B cell (primary cell): Measurements from ENCODE around the gene DGCR6. TPM values are rescaled to one million over a fixed set of nuclear protein-coding genes. Genes with fewer than 3 reads are reported as not detected.
"Not testable (repeated sequence)": the region's sequence is repeated elsewhere in the genome, so short reads cannot be mapped to it uniquely, and the experiment has no call there.

Experiments
- ATAC-seq: fragments of 200-7000 bp; cut with Tn5 transposase; one replicate; pipeline ENCODE4 v1.10.0; 2021; ENCODE audit warnings: low read depth, mild to moderate bottlenecking, moderate number of reproducible peaks, moderate library complexity
- CTCF ChIA-PET: fragments of 350-600 bp; sonication (Branson Sonifier 250); formaldehyde crosslinking; loops from one replicate; lab custom pipeline; 2021; ENCODE audit warnings: antibody characterized with exemption, inconsistent platforms; lab: Charles Lee
- POLR2A ChIA-PET: fragments of 350-600 bp; sonication (Branson Sonifier 250); formaldehyde crosslinking; loops from one replicate; lab custom pipeline; 2021; ENCODE audit warnings: antibody characterized with exemption; lab: Charles Lee
- DNase-seq: peaks from one replicate; pipeline ENCODE4 v3.0.0; 2013
- H2AFZ ChIP-seq: 2 replicates; pipeline ENCODE4 v1.6.1; 2012; ENCODE audit warnings: mild to moderate bottlenecking, low read depth, low read length; ENCODE audit not compliant: insufficient read depth, poor library complexity, severe bottlenecking
- H3K27ac ChIP-seq, 2 donors: 1 replicate in 1 of 2; 2 replicates in 1 of 2; pipeline ENCODE4 v1.5.1; 2012 to 2013; ENCODE audit warnings: low read length in 2 of 2, mild to moderate bottlenecking in 2 of 2, moderate library complexity in 1 of 2
- H3K27me3 ChIP-seq, 4 experiments: fragments of 200-600 bp in 1 of 4; sonication (generic) in 1 of 4; replicated peaks in 1 of 4; 1 replicate in 2 of 4; 2 replicates in 2 of 4; pipeline versions ENCODE4 v1.6.1 to v1.7.0; 2013 to 2016; ENCODE audit warnings: low read length in 3 of 4, mild to moderate bottlenecking in 2 of 4, mixed read lengths in 1 of 4, moderate library complexity in 1 of 4; ENCODE audit not compliant: insufficient read depth in 4 of 4, control insufficient read depth in 3 of 4; ENCODE audit errors: control extremely low read depth in 1 of 4
- H3K36me3 ChIP-seq, 2 experiments: replicated peaks in 1 of 2; 1 replicate in 1 of 2; 2 replicates in 1 of 2; pipeline versions ENCODE4 v1.6.1 to v1.7.1; 2013; ENCODE audit warnings: low read length in 1 of 2; ENCODE audit not compliant: insufficient read depth in 2 of 2, control insufficient read depth in 1 of 2; ENCODE audit errors: control extremely low read depth in 1 of 2, extremely low read depth in 1 of 2
- H3K4me1 ChIP-seq, 2 donors: fragments of 200-600 bp in 1 of 2; sonication (generic) in 1 of 2; 1 replicate in 1 of 2; 2 replicates in 1 of 2; pipeline versions ENCODE4 v1.5.1 to v1.6.1; 2013 to 2017; ENCODE audit warnings: low read length in 2 of 2; ENCODE audit not compliant: control insufficient read depth in 2 of 2, insufficient read depth in 2 of 2
- H3K4me2 ChIP-seq: replicated peaks from 2 replicates; pipeline ENCODE3; 2012; ENCODE audit warnings: mild to moderate bottlenecking, low read depth, low read length; ENCODE audit not compliant: poor library complexity, severe bottlenecking
- H3K4me3 ChIP-seq, 5 experiments: fragments of 200-600 bp in 1 of 5; sonication (generic) in 1 of 5; 1 replicate in 3 of 5; 2 replicates in 2 of 5; pipeline versions ENCODE4 v1.5.1 to v1.7.0; 2011 to 2016; ENCODE audit warnings: low read length in 4 of 5, mild to moderate bottlenecking in 4 of 5, low read depth in 2 of 5, control low read depth in 1 of 5, moderate library complexity in 1 of 5; ENCODE audit not compliant: insufficient read depth in 1 of 5; ENCODE audit errors: control extremely low read depth in 1 of 5, extremely low read depth in 1 of 5
- H3K79me2 ChIP-seq: fragments of 200-600 bp; sonication (generic); one replicate; pipeline ENCODE4 v1.6.0; 2016; ENCODE audit warnings: low read length; ENCODE audit not compliant: control insufficient read depth, insufficient read depth
- H3K9ac ChIP-seq: fragments of 200-600 bp; sonication (generic); 2 replicates; pipeline ENCODE4 v1.6.1; 2017; ENCODE audit warnings: mild to moderate bottlenecking, low read length, moderate library complexity
- H3K9me3 ChIP-seq, 3 donors: one replicate each; pipeline versions ENCODE4 v1.6.1 to v1.7.1; 2013; ENCODE audit warnings: low read length in 2 of 3; ENCODE audit not compliant: control insufficient read depth in 2 of 3, insufficient read depth in 1 of 3; ENCODE audit errors: control extremely low read depth in 1 of 3
- H4K20me1 ChIP-seq: 2 replicates; pipeline ENCODE4 v1.6.0; 2012; ENCODE audit warnings: mild to moderate bottlenecking, low read length; ENCODE audit not compliant: insufficient read depth, control insufficient read depth, poor library complexity, severe bottlenecking
- H3K27ac Mint-ChIP-seq: one replicate; pipeline ENCODE4 v1.8.0; 2021; ENCODE audit warnings: mixed read lengths
- H3K27me3 Mint-ChIP-seq: one replicate; pipeline ENCODE4 v1.8.0; 2021; ENCODE audit warnings: mixed read lengths
- H3K4me1 Mint-ChIP-seq: one replicate; pipeline ENCODE4 v1.8.0; 2021; ENCODE audit warnings: mixed read lengths
- H3K4me3 Mint-ChIP-seq: one replicate; pipeline ENCODE4 v1.8.0; 2021; ENCODE audit warnings: mixed read lengths
- H3K9me3 Mint-ChIP-seq: one replicate; pipeline ENCODE4 v1.8.0; 2022; ENCODE audit warnings: mixed read lengths; ENCODE audit not compliant: insufficient read depth
- CTCF ChIP-seq: fragments of 200-600 bp; IDR thresholded peaks from one replicate; pipeline ENCODE4 v1.8.0; 2022; ENCODE audit warnings: antibody characterized with exemption, mild to moderate bottlenecking
- EZH2 ChIP-seq: IDR thresholded peaks from 2 replicates; pipeline ENCODE4 v1.6.1; 2012; ENCODE audit warnings: borderline replicate concordance, low read depth, mild to moderate bottlenecking, moderate library complexity, low read length; ENCODE audit not compliant: insufficient read depth, poor library complexity, severe bottlenecking
- WGBS: methylation state at CpG from one replicate; pipeline ENCODE4 v1.1.5; 2013; ENCODE audit warnings: missing lambda C conversion rate; ENCODE audit not compliant: insufficient coverage; 5-methylcytosine and 5-hydroxymethylcytosine counted together
- intact Hi-C: fragments of 100-400 bp; cut with micrococcal nuclease; formaldehyde crosslinking; loops from one replicate; pipeline ENCODE4 v1.10.0; 2022
- polyA minus RNA-seq: library from RNA; depleted of rRNA, polyadenylated mRNA; stranded (reverse); fragments of >200 nt; gene quantifications from 2 replicates; pipeline ENCODE4 v1.2.3, GENCODE V29; 2012
- polyA plus RNA-seq: library from polyadenylated mRNA; depleted of rRNA; stranded (reverse); fragments of >200 nt; gene quantifications from 2 replicates; pipeline ENCODE4 v1.2.3, GENCODE V29; 2012
- total RNA-seq, 2 donors: library from RNA; stranded (reverse); fragments of 120-200 nt in 1 of 2; gene quantifications; 1 replicate in 1 of 2; 2 replicates in 1 of 2; pipeline versions ENCODE4 v1.2.3 to v1.2.4, GENCODE V29; 2013 to 2022

Gene DGCR6
- total RNA-seq (1.5 and 1.8 TPM in 2 replicates), polyA plus RNA-seq (2.5 and 9.2 TPM in 2 replicates), polyA minus RNA-seq (6.3 and 9.3 TPM in 2 replicates)
- total RNA-seq (2013) = 3.4 TPM

GRCh38 chr22:18905540-18906409, at the start of gene DGCR6:
TSS of gene DGCR6 (plus strand) at chr22:18906320. CDS start at chr22:18906375, 55 bp downstream.
- Histone ChIP-seq H3K27ac (no peak within 1 kb of the TSS), H3K4me2 (no peak within 1 kb of the TSS), H3K27me3 (no peaks in the 10 kb centered on the region), H2AFZ (no peak within 1 kb of the TSS), H3K9me3 (no peaks in the 10 kb centered on the region), H4K20me1 (no peaks in the 10 kb centered on the region), H3K4me1 (no peaks in the 10 kb centered on the region), H3K4me3 (no peak within 1 kb of the TSS), H3K36me3 (no peaks in the 10 kb centered on the region), H3K9ac (no peak within 1 kb of the TSS), H3K79me2 (no peaks in the 10 kb centered on the region)
- intact Hi-C loops = no loop called here
- H3K4me3 Mint-ChIP-seq = no peak within 1 kb of the TSS
- no peaks in the 10 kb centered on the region for H3K9me3 Mint-ChIP-seq
- CTCF ChIA-PET = no interaction called here
- no peaks in the 10 kb centered on the region for H3K4me1 Mint-ChIP-seq
- TF ChIP-seq CTCF (no peak), EZH2 (no peak)
- POLR2A ChIA-PET = interaction anchor here (0.8 kb wide), 1 partner anchor 216 kb away, joined by 3 read pairs; the partner anchor contains the start of gene DGCR2
- H3K27ac Mint-ChIP-seq = no peak within 1 kb of the TSS
- WGBS = no CpG with 5 or more reads among the region's 77 CpGs
- DNase-seq (no peak), ATAC-seq (peak; percentile 97)
- H3K27me3 Mint-ChIP-seq = no peaks in the 10 kb centered on the region

- POLR2A ChIA-PET, H4K20me1 ChIP-seq, H3K4me2 ChIP-seq, CTCF ChIA-PET, ATAC-seq, H3K79me2 ChIP-seq, H3K4me3 Mint-ChIP-seq, H3K27me3 ChIP-seq, H3K36me3 ChIP-seq, H3K4me1 ChIP-seq, H3K4me1 Mint-ChIP-seq, H3K27ac ChIP-seq, H3K4me3 ChIP-seq, intact Hi-C loops, H3K27ac Mint-ChIP-seq, H3K9ac ChIP-seq, H2AFZ ChIP-seq, H3K27me3 Mint-ChIP-seq, H3K9me3 Mint-ChIP-seq, H3K9me3 ChIP-seq, DNase-seq: not testable (repeated sequence)
- no CpG with 5 or more reads among the region's 7 CpGs for WGBS
Measured at GRCh38 chr22:18859314-18859713, 46.8 kb upstream of the DGCR6 start.

- POLR2A ChIA-PET, CTCF ChIA-PET, H3K9me3 Mint-ChIP-seq, H3K4me2 ChIP-seq, H3K27me3 Mint-ChIP-seq, H3K4me3 Mint-ChIP-seq, H3K27ac Mint-ChIP-seq, H3K9ac ChIP-seq, H3K4me1 Mint-ChIP-seq, intact Hi-C loops, ATAC-seq, H3K27ac ChIP-seq, H3K4me3 ChIP-seq, H3K79me2 ChIP-seq, DNase-seq, H3K9me3 ChIP-seq, H2AFZ ChIP-seq, H3K4me1 ChIP-seq, H3K27me3 ChIP-seq, H4K20me1 ChIP-seq, H3K36me3 ChIP-seq: not testable (repeated sequence)
- no CpG with 5 or more reads among the region's 3 CpGs for WGBS
Measured at GRCh38 chr22:18881260-18881659, 24.9 kb upstream of the DGCR6 start.
